H9 (cell line): ENCODE measurements around the gene CLDN20. TPM values are rescaled to one million over a fixed set of nuclear protein-coding genes. Genes with fewer than 3 reads are reported as not detected.

Experiments
- DNase-seq: peaks from one replicate; pipeline ENCODE4 v3.0.0-alpha.2; 2017
- H2AFZ ChIP-seq: one replicate; pipeline ENCODE4 v1.6.1; 2013; ENCODE audit warnings: mild to moderate bottlenecking, low read length, control low read depth, moderate library complexity
- H2AK5ac ChIP-seq: 2 replicates; pipeline ENCODE4 v1.6.1; 2013; ENCODE audit warnings: low read length, control low read depth, mixed read lengths; ENCODE audit not compliant: insufficient read length
- H2BK120ac ChIP-seq: one replicate; pipeline ENCODE4 v1.6.1; 2013; ENCODE audit warnings: low read depth, mild to moderate bottlenecking, low read length, control low read depth, inconsistent platforms; ENCODE audit not compliant: poor library complexity, severe bottlenecking
- H2BK12ac ChIP-seq: 2 replicates; pipeline ENCODE4 v1.6.1; 2013; ENCODE audit warnings: low read length, control low read depth, mixed read lengths, low read depth; ENCODE audit not compliant: insufficient read length
- H2BK15ac ChIP-seq: 2 replicates; pipeline ENCODE4 v1.6.1; 2013; ENCODE audit warnings: low read depth, low read length, control low read depth
- H2BK20ac ChIP-seq: one replicate; pipeline ENCODE4 v1.6.1; 2013; ENCODE audit warnings: low read depth, mild to moderate bottlenecking, low read length, control low read depth, inconsistent platforms; ENCODE audit not compliant: poor library complexity, severe bottlenecking
- H2BK5ac ChIP-seq: 2 replicates; pipeline ENCODE4 v1.6.1; 2013; ENCODE audit warnings: low read length, control low read depth, mixed read lengths; ENCODE audit not compliant: insufficient read length
- H3K14ac ChIP-seq: 2 replicates; pipeline ENCODE4 v1.6.1; 2013; ENCODE audit warnings: low read length, control low read depth; ENCODE audit not compliant: insufficient read depth
- H3K18ac ChIP-seq: 2 replicates; pipeline ENCODE4 v1.6.1; 2013; ENCODE audit warnings: low read depth, mild to moderate bottlenecking, mixed read lengths, low read length, control low read depth; ENCODE audit not compliant: insufficient read length
- H3K23ac ChIP-seq: 2 replicates; pipeline ENCODE4 v1.6.1; 2013; ENCODE audit warnings: low read length, control low read depth, mixed read lengths, low read depth; ENCODE audit not compliant: insufficient read length
- H3K23me2 ChIP-seq: 2 replicates; pipeline ENCODE4 v1.6.1; 2013; ENCODE audit warnings: low read depth, mild to moderate bottlenecking, mixed read lengths, low read length, control low read depth; ENCODE audit not compliant: insufficient read length, poor library complexity, severe bottlenecking
- H3K27ac ChIP-seq: 2 replicates; pipeline ENCODE4 v1.5.1; 2013; ENCODE audit warnings: low read length, control low read depth, mixed read lengths, low read depth; ENCODE audit not compliant: insufficient read length
- H3K27me3 ChIP-seq: 2 replicates; pipeline ENCODE4 v1.6.1; 2013; ENCODE audit warnings: low read length, control low read depth, inconsistent platforms; ENCODE audit not compliant: insufficient read depth
- H3K4ac ChIP-seq: 2 replicates; pipeline ENCODE4 v1.6.1; 2013; ENCODE audit warnings: low read depth, mild to moderate bottlenecking, control low read depth, inconsistent platforms, low read length, moderate library complexity
- H3K4me1 ChIP-seq: 2 replicates; pipeline ENCODE4 v1.6.1; 2013; ENCODE audit warnings: low read length, control low read depth, inconsistent platforms; ENCODE audit not compliant: insufficient read depth
- H3K4me2 ChIP-seq: 2 replicates; pipeline ENCODE4 v1.6.1; 2013; ENCODE audit warnings: low read length, control low read depth, mixed read lengths; ENCODE audit not compliant: insufficient read length, insufficient read depth
- H3K56ac ChIP-seq: 2 replicates; pipeline ENCODE4 v1.6.1; 2013; ENCODE audit warnings: low read depth, mild to moderate bottlenecking, mixed read lengths, low read length, control low read depth; ENCODE audit not compliant: insufficient read length
- H3K79me1 ChIP-seq: 2 replicates; pipeline ENCODE4 v1.6.1; 2013; ENCODE audit warnings: low read depth, mild to moderate bottlenecking, moderate library complexity, low read length, control low read depth, inconsistent platforms; ENCODE audit not compliant: insufficient read depth, poor library complexity, severe bottlenecking
- H3K79me2 ChIP-seq: 2 replicates; pipeline ENCODE4 v1.6.1; 2013; ENCODE audit warnings: low read length, control low read depth, inconsistent platforms; ENCODE audit not compliant: insufficient read depth
- H3K9ac ChIP-seq: 2 replicates; pipeline ENCODE4 v1.6.1; 2013; ENCODE audit warnings: low read length, control low read depth, mixed read lengths; ENCODE audit not compliant: insufficient read length; ENCODE audit errors: extremely low read depth
- H3K9me3 ChIP-seq: one replicate; pipeline ENCODE4 v1.6.1; 2013; ENCODE audit warnings: low read depth, low read length, inconsistent platforms; ENCODE audit not compliant: control insufficient read depth
- H3T11ph ChIP-seq: one replicate; pipeline ENCODE4 v1.6.1; 2013; ENCODE audit warnings: mild to moderate bottlenecking, low read length, control low read depth, inconsistent platforms
- H4K20me1 ChIP-seq: one replicate; pipeline ENCODE4 v1.6.1; 2013; ENCODE audit not compliant: control insufficient read depth, insufficient read length, insufficient read depth
- H4K5ac ChIP-seq: 2 replicates; pipeline ENCODE4 v1.6.1; 2013; ENCODE audit warnings: low read depth, mild to moderate bottlenecking, mixed read lengths, low read length, control low read depth; ENCODE audit not compliant: insufficient read length
- H4K8ac ChIP-seq: replicated peaks from 2 replicates; pipeline ENCODE4 v1.6.1; 2013; ENCODE audit warnings: low read length, control low read depth, mixed read lengths, low read depth; ENCODE audit not compliant: insufficient read length
- H4K91ac ChIP-seq: 2 replicates; pipeline ENCODE4 v1.6.1; 2013; ENCODE audit warnings: low read depth, mild to moderate bottlenecking, moderate library complexity, mixed read lengths, low read length, control low read depth; ENCODE audit not compliant: insufficient read length
- H3K27ac Mint-ChIP-seq, 3 experiments: 2 replicates in 2 of 3; 3 replicates in 1 of 3; pipeline ENCODE4 v1.8.0; 2020 to 2021; ENCODE audit warnings: mixed read lengths in 3 of 3, mild to moderate bottlenecking in 1 of 3, moderate library complexity in 1 of 3
- H3K27me3 Mint-ChIP-seq: 2 replicates; pipeline ENCODE4 v1.8.0; 2021; ENCODE audit warnings: low read depth, mild to moderate bottlenecking, moderate library complexity, mixed read lengths
- H3K36me3 Mint-ChIP-seq, 3 experiments: 2 replicates in 2 of 3; 3 replicates in 1 of 3; pipeline ENCODE4 v1.8.0; 2020 to 2021; ENCODE audit warnings: low read depth in 3 of 3, mixed read lengths in 3 of 3; ENCODE audit not compliant: insufficient read depth in 1 of 3
- H3K4me1 Mint-ChIP-seq, 2 experiments: 2 replicates each; pipeline ENCODE4 v1.8.0; 2020; ENCODE audit warnings: mixed read lengths in 2 of 2
- H3K4me3 Mint-ChIP-seq, 2 experiments: 2 replicates in 1 of 2; 3 replicates in 1 of 2; pipeline ENCODE4 v1.8.0; 2020 to 2021; ENCODE audit warnings: mild to moderate bottlenecking in 2 of 2, mixed read lengths in 2 of 2, moderate library complexity in 1 of 2
- H3K9me3 Mint-ChIP-seq, 2 experiments: 2 replicates in 1 of 2; 3 replicates in 1 of 2; pipeline ENCODE4 v1.8.0; 2020; ENCODE audit warnings: mild to moderate bottlenecking in 2 of 2, mixed read lengths in 2 of 2, moderate library complexity in 1 of 2
- CTCF ChIP-seq: fragments of 200-600 bp; sonication (generic); conservative IDR thresholded peaks from 3 replicates; pipeline ENCODE4 v1.8.0; 2021; ENCODE audit warnings: antibody characterized with exemption, mild to moderate bottlenecking
- WGBS: extraction: QIAGEN DNeasy Blood & Tissue Kit; methylation state at CpG from one replicate; pipeline ENCODE4 v1.1.7; 2013; ENCODE audit warnings: missing lambda C conversion rate, low lambda C conversion rate, mixed read lengths; ENCODE audit not compliant: insufficient read length; ENCODE audit errors: extremely low coverage; 5-methylcytosine and 5-hydroxymethylcytosine counted together
- total RNA-seq: library from RNA; stranded (reverse); gene quantifications from 2 replicates; pipeline ENCODE4 v1.2.1, GENCODE V29; 2021

CLDN20 gene
- total RNA-seq, 1 experiment from 2014 or later = not detected

- no peak overlapping the region for H2AFZ ChIP-seq
- DNase-seq = no peak
- no CpG with 5 or more reads among the region's 2 CpGs for whole genome bisulfite sequencing
- H3K79me2 ChIP-seq = no peaks in the 10 kb centered on the region
- H4K91ac ChIP-seq = no peak overlapping the region
- no peak overlapping the region for H2BK5ac ChIP-seq
- Mint-ChIP-seq H3K27ac (no peak overlapping the region), H3K4me1 (peaks cover 13 to 20% of the 10 kb centered on the region in 2 experiments), H3K36me3 (peaks cover 14 to 45% (median 42%) of the 10 kb centered on the region in 3 experiments), H3K4me3 (no peak overlapping the region), H3K9me3 (no peaks in the 10 kb centered on the region), H3K27me3 (no peaks in the 10 kb centered on the region)
- H3K14ac ChIP-seq = no peak overlapping the region
- no peak overlapping the region for H4K8ac ChIP-seq
- H2AK5ac ChIP-seq = no peak overlapping the region
- no peak overlapping the region for H2BK12ac ChIP-seq
- H4K5ac ChIP-seq = no peak overlapping the region
- no peak overlapping the region for H3K27ac ChIP-seq
- H3K23ac ChIP-seq = no peak overlapping the region
- H2BK120ac ChIP-seq = no peak overlapping the region
- H3K9ac ChIP-seq = no peak overlapping the region
- H3K56ac ChIP-seq = no peak overlapping the region
- no peaks in the 10 kb centered on the region for H3K79me1 ChIP-seq
- H3K27me3 ChIP-seq = no peaks in the 10 kb centered on the region
- H3K23me2 ChIP-seq = no peaks in the 10 kb centered on the region
- no peak overlapping the region for H2BK20ac ChIP-seq
- H3K18ac ChIP-seq = no peak overlapping the region
- TF ChIP-seq CTCF = no peak
- no peak overlapping the region for H3K4ac ChIP-seq
- H3K9me3 ChIP-seq = no peaks in the 10 kb centered on the region
- H4K20me1 ChIP-seq = no peaks in the 10 kb centered on the region
- no peak overlapping the region for H3K4me2 ChIP-seq
- H3K4me1 ChIP-seq = no peaks in the 10 kb centered on the region
- H2BK15ac ChIP-seq = no peak overlapping the region
- no peak overlapping the region for H3T11ph ChIP-seq
These were observed 38.1 kb downstream of the CLDN20 start for GRCh38 chr6:155301867-155302266.
